OCI-LY7 (cell line): ENCODE measurements around the gene SLC22A8.

ENCODE experiments used
- EZH2phosphoT487 ChIP-seq: fragments of 200-600 bp; sonication (generic); IDR thresholded peaks from 2 replicates; pipeline ENCODE4 v1.6.1; 2018; ENCODE audit warnings: low read depth, borderline replicate concordance, mild to moderate bottlenecking, mixed run types, antibody characterized with exemption, low read length, moderate library complexity, mixed read lengths
- TF ChIP-seq, protein P1 (sequence below): fragments of 200-600 bp; sonication (generic); conservative IDR thresholded peaks from 2 replicates; pipeline ENCODE4 v1.5.1; 2014; ENCODE audit warnings: mild to moderate bottlenecking, antibody characterized with exemption, low read length, moderate library complexity, mixed read lengths

DNA sequence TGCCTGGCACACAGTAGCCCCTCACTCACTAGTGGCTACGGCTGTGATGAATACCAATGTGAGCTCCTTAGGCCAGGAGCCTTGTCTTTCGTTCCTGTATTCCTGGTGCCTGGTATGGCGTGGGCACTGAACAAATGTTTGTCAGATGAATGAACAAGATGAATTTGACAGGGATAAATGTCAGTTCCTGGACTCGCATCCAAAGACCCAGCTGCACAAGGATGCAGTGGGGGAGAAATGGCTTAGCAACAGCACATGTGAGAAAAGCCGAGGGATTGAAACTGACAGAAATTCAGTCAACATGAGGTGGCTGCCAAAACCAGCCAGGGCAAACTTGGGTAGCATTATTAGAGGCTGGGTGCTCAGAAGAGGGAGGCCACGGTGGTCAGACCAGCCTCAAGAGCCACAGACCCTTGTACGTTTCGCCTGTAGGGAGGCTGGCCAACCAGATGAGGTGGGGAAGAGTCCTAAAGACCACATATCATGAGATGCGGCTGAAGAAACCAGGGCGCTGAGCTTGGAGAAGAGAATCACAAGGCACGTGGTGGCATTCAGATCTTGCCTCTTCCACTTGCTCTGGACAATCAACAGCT, 7.7 kb upstream of the SLC22A8 start:
- TF ChIP-seq, protein P1, sequence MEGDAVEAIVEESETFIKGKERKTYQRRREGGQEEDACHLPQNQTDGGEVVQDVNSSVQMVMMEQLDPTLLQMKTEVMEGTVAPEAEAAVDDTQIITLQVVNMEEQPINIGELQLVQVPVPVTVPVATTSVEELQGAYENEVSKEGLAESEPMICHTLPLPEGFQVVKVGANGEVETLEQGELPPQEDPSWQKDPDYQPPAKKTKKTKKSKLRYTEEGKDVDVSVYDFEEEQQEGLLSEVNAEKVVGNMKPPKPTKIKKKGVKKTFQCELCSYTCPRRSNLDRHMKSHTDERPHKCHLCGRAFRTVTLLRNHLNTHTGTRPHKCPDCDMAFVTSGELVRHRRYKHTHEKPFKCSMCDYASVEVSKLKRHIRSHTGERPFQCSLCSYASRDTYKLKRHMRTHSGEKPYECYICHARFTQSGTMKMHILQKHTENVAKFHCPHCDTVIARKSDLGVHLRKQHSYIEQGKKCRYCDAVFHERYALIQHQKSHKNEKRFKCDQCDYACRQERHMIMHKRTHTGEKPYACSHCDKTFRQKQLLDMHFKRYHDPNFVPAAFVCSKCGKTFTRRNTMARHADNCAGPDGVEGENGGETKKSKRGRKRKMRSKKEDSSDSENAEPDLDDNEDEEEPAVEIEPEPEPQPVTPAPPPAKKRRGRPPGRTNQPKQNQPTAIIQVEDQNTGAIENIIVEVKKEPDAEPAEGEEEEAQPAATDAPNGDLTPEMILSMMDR, result no peak
- no peak for TF ChIP-seq EZH2phosphoT487
